HepG2 (cell line): ENCODE results near the gene CCDC86. TPM values are rescaled to one million over a fixed set of nuclear protein-coding genes. Genes with fewer than 3 reads are reported as not detected.

Source experiments
- BORCS8-MEF2B ChIP-seq: sonication (generic); formaldehyde crosslinking; IDR thresholded peaks from 2 replicates; pipeline ENCODE4 v1.8.0; 2022; ENCODE audit warnings: mild to moderate bottlenecking, missing genetic modification reagents
- DPF2 ChIP-seq: sonication (generic); formaldehyde crosslinking; IDR thresholded peaks from 2 replicates; pipeline ENCODE4 v1.4.0; 2020; ENCODE audit warnings: mild to moderate bottlenecking, low read depth, missing genetic modification reagents, borderline replicate concordance
- FOXA3 ChIP-seq: IDR thresholded peaks from 2 replicates; pipeline ENCODE4 v1.6.1; 2016; ENCODE audit warnings: missing genetic modification reagents, missing compliant biosample characterization
- FOXK1 ChIP-seq: sonication (generic); formaldehyde crosslinking; IDR thresholded peaks from 2 replicates; pipeline ENCODE4 v1.4.0; 2020; ENCODE audit warnings: low read depth, missing genetic modification reagents, borderline replicate concordance
- GPBP1L1 ChIP-seq: sonication (generic); formaldehyde crosslinking; IDR thresholded peaks from 2 replicates; pipeline ENCODE4 v1.5.0; 2020; ENCODE audit warnings: mild to moderate bottlenecking, missing genetic modification reagents
- KLF12 ChIP-seq: sonication (generic); formaldehyde crosslinking; IDR thresholded peaks from 2 replicates; pipeline ENCODE4 v1.4.0; 2020; ENCODE audit warnings: missing genetic modification reagents, borderline replicate concordance
- PATZ1 ChIP-seq: sonication (generic); formaldehyde crosslinking; IDR thresholded peaks from 2 replicates; pipeline ENCODE4 v1.4.0; 2020; ENCODE audit warnings: missing genetic modification reagents
- WIZ ChIP-seq: sonication (generic); formaldehyde crosslinking; IDR thresholded peaks from 2 replicates; pipeline ENCODE4 v1.5.1; 2020; ENCODE audit warnings: mild to moderate bottlenecking, missing genetic modification reagents
- ZNF281 ChIP-seq: sonication (generic); formaldehyde crosslinking; IDR thresholded peaks from 2 replicates; pipeline ENCODE4 v1.4.0; 2020; ENCODE audit warnings: missing genetic modification reagents, borderline replicate concordance
- ZNF407 ChIP-seq: sonication (generic); formaldehyde crosslinking; IDR thresholded peaks from one replicate; pipeline ENCODE4 v1.5.1; 2020; ENCODE audit warnings: mild to moderate bottlenecking, missing genetic modification reagents; ENCODE audit errors: not compliant biosample characterization
- ZNF746 ChIP-seq: sonication (generic); formaldehyde crosslinking; IDR thresholded peaks from 2 replicates; pipeline ENCODE4 v1.8.0; 2022; ENCODE audit warnings: mild to moderate bottlenecking, missing genetic modification reagents
- polyA plus RNA-seq, 8 experiments: library from polyadenylated mRNA; depleted of rRNA in 3 of 8; stranded (reverse) in 7 of 8; unstranded in 1 of 8; fragments of >200 nt; fragmentation: Illumina TruSeq in 4 of 8; extraction: Trizol in 4 of 8; gene quantifications; 2 replicates each; pipeline versions ENCODE4 v1.2.1 to v1.2.3, GENCODE V29; 2011 to 2016; ENCODE audit warnings: low read depth in 4 of 8, missing spikeins in 1 of 8, mixed read lengths in 1 of 8; ENCODE audit not compliant: insufficient read depth in 1 of 8
- total RNA-seq, 5 experiments: library from RNA; depleted of rRNA; stranded (reverse); fragments of >200 nt; fragmentation: Illumina TruSeq; extraction: Trizol; gene quantifications; 2 replicates each; pipeline ENCODE4 v1.2.3, GENCODE V29; 2016; ENCODE audit warnings: low read depth in 1 of 5

The CCDC86 gene
- total and polyA plus RNA-seq, 2 of the 13 experiments (the other 11 are each of a cell fraction or from before 2014, with no cell fraction given): 33.8 to 37.6 TPM

- no peak for TF ChIP-seq ZNF407 (CRISPR knock-in tag)
- TF ChIP-seq ZNF281 (CRISPR knock-in tag): peak; percentile 77; the same call in 1 of the 2 replicates
- no peak for TF ChIP-seq WIZ (CRISPR knock-in tag)
- TF ChIP-seq ZNF746 (CRISPR knock-in tag): peak; percentile 85
- TF ChIP-seq KLF12 (CRISPR knock-in tag): no peak
- TF ChIP-seq FOXA3 (CRISPR knock-in tag): peak; percentile 100
- TF ChIP-seq GPBP1L1 (CRISPR knock-in tag): no peak
- peak; percentile 97 for TF ChIP-seq FOXK1 (CRISPR knock-in tag)
- TF ChIP-seq PATZ1 (CRISPR knock-in tag): peak; percentile 78
- TF ChIP-seq DPF2 (CRISPR knock-in tag): peak; percentile 94
- peak; percentile 77 for TF ChIP-seq BORCS8-MEF2B (CRISPR knock-in tag)
Observed at GRCh38 chr11:60880643-60881282, 38.9 kb downstream of the CCDC86 start (continued).
